Adrenal gland (tissue), 5 donors: ENCODE measurements around the gene CAMTA1.

Experiments
- POLR2A ChIP-seq, 2 donors: fragments of 450-650 bp; IDR thresholded peaks; one replicate each; pipeline ENCODE4 v1.6.1; 2017; ENCODE audit warnings: antibody characterized with exemption in 2 of 2, mild to moderate bottlenecking in 2 of 2, moderate library complexity in 1 of 2
- TF ChIP-seq, protein P1 (sequence below), 6 experiments: fragments of 450-650 bp in 4 of 6; fragments of 200-600 bp in 2 of 6; sonication (generic) in 1 of 6; IDR thresholded peaks; 1 replicate in 5 of 6; 2 replicates in 1 of 6; pipeline versions ENCODE4 v1.5.1 to v1.8.0; 2016 to 2021; ENCODE audit warnings: antibody characterized with exemption in 6 of 6, mild to moderate bottlenecking in 2 of 6, moderate library complexity in 1 of 6
- donor health status: DM: no; HTN: no; CAD: no.

DNA sequence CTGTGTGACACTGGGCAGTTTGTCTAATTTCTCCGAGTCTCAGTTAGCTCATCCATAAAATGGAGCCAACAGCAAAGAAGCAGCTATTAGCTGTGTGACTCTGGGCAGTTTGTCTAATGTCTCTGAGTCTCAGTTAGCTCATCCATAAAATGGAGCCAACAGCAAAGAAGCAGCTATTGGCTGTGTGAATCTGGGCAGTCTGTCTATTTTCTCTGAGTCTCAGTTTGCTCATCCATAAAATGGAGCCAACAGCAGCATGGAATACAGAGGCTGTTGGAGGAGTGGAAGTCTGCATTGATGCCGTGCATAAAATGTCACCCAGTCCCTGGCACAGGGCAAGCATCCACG is 688.9 kb downstream of the CAMTA1 start:
- TF ChIP-seq POLR2A (IDR thresholded peaks at IDR 0.05) = no peak
- TF ChIP-seq, protein P1, sequence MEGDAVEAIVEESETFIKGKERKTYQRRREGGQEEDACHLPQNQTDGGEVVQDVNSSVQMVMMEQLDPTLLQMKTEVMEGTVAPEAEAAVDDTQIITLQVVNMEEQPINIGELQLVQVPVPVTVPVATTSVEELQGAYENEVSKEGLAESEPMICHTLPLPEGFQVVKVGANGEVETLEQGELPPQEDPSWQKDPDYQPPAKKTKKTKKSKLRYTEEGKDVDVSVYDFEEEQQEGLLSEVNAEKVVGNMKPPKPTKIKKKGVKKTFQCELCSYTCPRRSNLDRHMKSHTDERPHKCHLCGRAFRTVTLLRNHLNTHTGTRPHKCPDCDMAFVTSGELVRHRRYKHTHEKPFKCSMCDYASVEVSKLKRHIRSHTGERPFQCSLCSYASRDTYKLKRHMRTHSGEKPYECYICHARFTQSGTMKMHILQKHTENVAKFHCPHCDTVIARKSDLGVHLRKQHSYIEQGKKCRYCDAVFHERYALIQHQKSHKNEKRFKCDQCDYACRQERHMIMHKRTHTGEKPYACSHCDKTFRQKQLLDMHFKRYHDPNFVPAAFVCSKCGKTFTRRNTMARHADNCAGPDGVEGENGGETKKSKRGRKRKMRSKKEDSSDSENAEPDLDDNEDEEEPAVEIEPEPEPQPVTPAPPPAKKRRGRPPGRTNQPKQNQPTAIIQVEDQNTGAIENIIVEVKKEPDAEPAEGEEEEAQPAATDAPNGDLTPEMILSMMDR (IDR thresholded peaks at IDR 0.05) = no peak
